CD4-positive, alpha-beta T cell (primary cell): Measurements from ENCODE around the gene DYRK2. TPM values are rescaled to one million over a fixed set of nuclear protein-coding genes. Genes with fewer than 3 reads are reported as not detected.

ENCODE experiments used
- ATAC-seq: fragments of 200-7000 bp; cut with Tn5 transposase; one replicate; pipeline ENCODE4 v1.10.0; 2022; ENCODE audit warnings: mild to moderate bottlenecking; ENCODE audit not compliant: poor library complexity
- CTCF ChIA-PET: fragments of 350-600 bp; sonication (Branson Sonifier 250); formaldehyde crosslinking; loops from one replicate; lab custom pipeline; 2021; ENCODE audit warnings: antibody characterized with exemption, inconsistent platforms; lab: Charles Lee
- POLR2A ChIA-PET: fragments of 350-600 bp; sonication (Branson Sonifier 250); formaldehyde crosslinking; loops from one replicate; lab custom pipeline; 2021; ENCODE audit warnings: antibody characterized with exemption, inconsistent platforms; lab: Charles Lee
- DNase-seq, 14 experiments: peaks; one replicate each; pipeline ENCODE4 v3.0.0-alpha.2; 2013 to 2020; ENCODE audit warnings: mixed read lengths in 2 of 14
- H3K27ac ChIP-seq, 2 donors: one replicate each; pipeline versions ENCODE4 v1.5.1 to v1.7.0; 2013; ENCODE audit warnings: low read length in 2 of 2, low read depth in 1 of 2, mild to moderate bottlenecking in 1 of 2
- H3K27me3 ChIP-seq, 2 experiments: 1 replicate in 1 of 2; 2 replicates in 1 of 2; pipeline versions ENCODE4 v1.6.1 to v1.7.0; 2013; ENCODE audit warnings: low read length in 2 of 2, control low read depth in 1 of 2, mild to moderate bottlenecking in 1 of 2, moderate library complexity in 1 of 2; ENCODE audit not compliant: insufficient read depth in 2 of 2, control insufficient read depth in 1 of 2
- H3K36me3 ChIP-seq: one replicate; pipeline ENCODE4 v1.6.1; 2013; ENCODE audit warnings: low read length, control low read depth; ENCODE audit not compliant: insufficient read depth
- H3K4me1 ChIP-seq: one replicate; pipeline ENCODE4 v1.6.1; 2013; ENCODE audit warnings: low read length, control low read depth; ENCODE audit not compliant: insufficient read depth
- H3K4me3 ChIP-seq: one replicate; pipeline ENCODE4 v1.5.1; 2013; ENCODE audit warnings: mild to moderate bottlenecking, low read length, moderate library complexity
- H3K9me3 ChIP-seq, 2 experiments: 1 replicate in 1 of 2; 2 replicates in 1 of 2; pipeline versions ENCODE4 v1.6.1 to v1.7.0; 2013; ENCODE audit warnings: low read length in 2 of 2, mild to moderate bottlenecking in 2 of 2, control low read depth in 1 of 2, moderate library complexity in 1 of 2; ENCODE audit not compliant: control insufficient read depth in 1 of 2, insufficient read depth in 1 of 2
- H3K27ac Mint-ChIP-seq: one replicate; pipeline ENCODE4 v1.8.0; 2020; ENCODE audit warnings: mixed read lengths
- H3K27me3 Mint-ChIP-seq: one replicate; pipeline ENCODE4 v1.8.0; 2021; ENCODE audit warnings: mixed read lengths
- H3K36me3 Mint-ChIP-seq: one replicate; pipeline ENCODE4 v1.8.0; 2021; ENCODE audit warnings: low read depth, mixed read lengths
- H3K4me1 Mint-ChIP-seq: one replicate; pipeline ENCODE4 v1.8.0; 2021; ENCODE audit warnings: low read depth, mixed read lengths
- H3K4me3 Mint-ChIP-seq: one replicate; pipeline ENCODE4 v1.8.0; 2020; ENCODE audit warnings: mild to moderate bottlenecking, mixed read lengths
- H3K9me3 Mint-ChIP-seq: one replicate; pipeline ENCODE4 v1.8.0; 2020; ENCODE audit warnings: mixed read lengths
- CTCF ChIP-seq: fragments of 200-600 bp; IDR thresholded peaks from one replicate; pipeline ENCODE4 v1.8.0; 2022; ENCODE audit warnings: antibody characterized with exemption, mild to moderate bottlenecking
- intact Hi-C, 2 experiments: fragments of 100-400 bp; cut with DNase I in 1 of 2; cut with micrococcal nuclease in 1 of 2; formaldehyde crosslinking; loops; one replicate each; pipeline versions ENCODE4 v1.15.1 to v1.9.0; 2023 to 2025; cut with DNase I, micrococcal nuclease
- total RNA-seq, 174 experiments: library from RNA in 2 of 174; stranded (reverse) in 2 of 174; gene quantifications; one replicate each; pipeline ENCODE4 v1.2.3 and lab custom pipeline; 2021 to 2026

DYRK2 gene
- total RNA-seq, 2 experiments from 2014 or later = 123 to 135 TPM

GRCh38 chr12:67645126-67645525 lies 3.4 kb upstream of the DYRK2 start:
- H3K9me3 Mint-ChIP-seq = no peaks in the 10 kb centered on the region
- intact Hi-C loops = loop anchor here in 1 of 2 experiments (5.0 kb wide), 1 partner anchor 203 kb away; no protein-coding TSS in a partner anchor
- H3K27me3 Mint-ChIP-seq = no peaks in the 10 kb centered on the region
- no peak for ATAC-seq
- H3K27ac ChIP-seq = no peak overlapping the region
- no peak overlapping the region for H3K27ac Mint-ChIP-seq
- H3K9me3 ChIP-seq = no peaks in the 10 kb centered on the region
- POLR2A ChIA-PET = interaction anchor here (10.3 kb wide), 1 partner anchor 13 kb away, joined by 275 read pairs; no protein-coding TSS in a partner anchor
- no peaks in the 10 kb centered on the region for H3K27me3 ChIP-seq
- no peak overlapping the region for H3K4me3 Mint-ChIP-seq
- peaks cover 13% of the 10 kb centered on the region for H3K36me3 Mint-ChIP-seq
- H3K4me1 Mint-ChIP-seq = peaks cover 24% of the 10 kb centered on the region
- peaks cover 14% of the 10 kb centered on the region for H3K4me1 ChIP-seq
- H3K4me3 ChIP-seq = no peak overlapping the region
- CTCF ChIA-PET = interaction anchor here (1.2 kb wide), 1 partner anchor 12 kb away, joined by 4 read pairs; no protein-coding TSS in a partner anchor
- TF ChIP-seq CTCF = no peak
- H3K36me3 ChIP-seq = no peaks in the 10 kb centered on the region
- no peak for DNase-seq

- intact Hi-C loops = loop anchor here in 1 of 2 experiments (5.0 kb wide), 1 partner anchor 203 kb away; no protein-coding TSS in a partner anchor
- no peaks in the 10 kb centered on the region for H3K27me3 Mint-ChIP-seq
- H3K4me3 Mint-ChIP-seq = peak overlapping the region; percentile 16
- ChIA-PET CTCF (interaction anchor here (1.2 to 4.5 kb wide), 2 partner anchors 12 to 14 kb away, joined by 4 to 29 read pairs; no protein-coding TSS in a partner anchor), POLR2A (interaction anchor here (10.3 kb wide), 1 partner anchor 13 kb away, joined by 275 read pairs; no protein-coding TSS in a partner anchor)
- Histone ChIP-seq H3K9me3 (no peaks in the 10 kb centered on the region), H3K27me3 (no peaks in the 10 kb centered on the region), H3K27ac (no peak overlapping the region), H3K36me3 (peaks cover under 1% of the 10 kb centered on the region), H3K4me3 (no peak overlapping the region), H3K4me1 (peaks cover 19% of the 10 kb centered on the region)
- no peak for DNase-seq
- no peaks in the 10 kb centered on the region for H3K9me3 Mint-ChIP-seq
- H3K4me1 Mint-ChIP-seq = peaks cover 22% of the 10 kb centered on the region
- peaks cover 17% of the 10 kb centered on the region for H3K36me3 Mint-ChIP-seq
- ATAC-seq = no peak
- TF ChIP-seq CTCF = no peak
- H3K27ac Mint-ChIP-seq = no peak overlapping the region
Measured at GRCh38 chr12:67645601-67646000, 2.9 kb upstream of the DYRK2 start.

GRCh38 chr12:67646775-67647174 lies 1.8 kb upstream of the DYRK2 start:
- Histone ChIP-seq H3K4me3 (no peak overlapping the region), H3K36me3 (peaks cover 5% of the 10 kb centered on the region), H3K27ac (peak overlapping the region in 1 of 2 donors; percentile 84), H3K9me3 (no peaks in the 10 kb centered on the region), H3K27me3 (no peaks in the 10 kb centered on the region), H3K4me1 (peaks cover 20% of the 10 kb centered on the region)
- intact Hi-C loops = loop anchor here (1.0 to 5.0 kb wide), 3 partner anchors 15 to 204 kb away; no protein-coding TSS in a partner anchor
- ATAC-seq (no peak), DNase-seq (no peak)
- ChIA-PET CTCF (interaction anchor here (1.1 to 4.5 kb wide), 2 partner anchors 9 to 16 kb away, joined by 3 to 29 read pairs; no protein-coding TSS in a partner anchor), POLR2A (interaction anchor here (0.6 to 10.3 kb wide), 5 partner anchors 8 to 162 kb away, joined by 3 to 275 read pairs (median 47); no protein-coding TSS in a partner anchor)
- Mint-ChIP-seq H3K9me3 (no peaks in the 10 kb centered on the region), H3K36me3 (peaks cover 29% of the 10 kb centered on the region), H3K4me3 (peak overlapping the region; percentile 91), H3K4me1 (peaks cover 29% of the 10 kb centered on the region), H3K27ac (peak overlapping the region; percentile 88), H3K27me3 (no peaks in the 10 kb centered on the region)
- no peak for TF ChIP-seq CTCF
